SK-N-SH (cell line): ENCODE results near the gene FKBP7. TPM values are rescaled to one million over a fixed set of nuclear protein-coding genes. Genes with fewer than 3 reads are reported as not detected.

Experiments used
- CTCF ChIA-PET: fragments of 300-600, 350-600 bp; formaldehyde crosslinking; extraction: SDS; loops from one replicate; lab custom pipeline; 2021; lab: Yijun Ruan, JAX
- POLR2A ChIA-PET: fragments of 350-600 bp; sonication (Branson Sonifier 250); formaldehyde crosslinking; extraction: SDS; loops from one replicate; lab custom pipeline; 2020; ENCODE audit warnings: antibody characterized with exemption, inconsistent platforms; lab: Yijun Ruan, JAX
- DNase-seq: peaks from one replicate; pipeline ENCODE4 v3.0.0; 2012
- H2AFZ ChIP-seq: fragments of 200-600 bp; sonication (generic); 2 replicates; pipeline ENCODE4 v1.8.1; 2016; ENCODE audit warnings: antibody characterized with exemption, mild to moderate bottlenecking, low read depth
- H3F3A ChIP-seq: fragments of 200-600 bp; sonication (generic); replicated peaks from 2 replicates; pipeline ENCODE3; 2016; ENCODE audit warnings: antibody characterized with exemption, mild to moderate bottlenecking; ENCODE audit not compliant: insufficient read depth
- H3K27ac ChIP-seq, 2 experiments: fragments of 200-500 bp in 1 of 2; fragments of 200-600 bp in 1 of 2; sonication (Bioruptor generic) in 1 of 2; sonication (generic), shearing (Covaris generic) in 1 of 2; 2 replicates each; pipeline versions ENCODE4 v1.5.1 to v1.6.1; 2014 to 2016; ENCODE audit warnings: low read depth in 2 of 2, inconsistent platforms in 1 of 2, low read length in 1 of 2, mild to moderate bottlenecking in 1 of 2, mixed read lengths in 1 of 2
- H3K27me3 ChIP-seq: fragments of 200-600 bp; sonication (generic), shearing (Covaris generic); 2 replicates; pipeline ENCODE4 v1.6.1; 2016; ENCODE audit warnings: mixed run types; ENCODE audit not compliant: insufficient read depth
- H3K36me3 ChIP-seq, 2 experiments: fragments of 200-500 bp in 1 of 2; fragments of 200-600 bp in 1 of 2; sonication (Bioruptor generic) in 1 of 2; sonication (generic) in 1 of 2; replicated peaks in 1 of 2; 2 replicates each; pipeline versions ENCODE3 to v1.5.1; 2014 to 2016; ENCODE audit warnings: low read length in 1 of 2, mild to moderate bottlenecking in 1 of 2; ENCODE audit not compliant: insufficient read depth in 2 of 2, control insufficient read depth in 1 of 2
- H3K4me1 ChIP-seq, 2 experiments: fragments of 200-500 bp in 1 of 2; fragments of 200-600 bp in 1 of 2; sonication (Bioruptor generic) in 1 of 2; sonication (generic), shearing (Covaris generic) in 1 of 2; 2 replicates each; pipeline versions ENCODE4 v1.5.1 to v1.6.1; 2014 to 2016; ENCODE audit warnings: low read depth in 1 of 2, low read length in 1 of 2, mixed run types in 1 of 2; ENCODE audit not compliant: insufficient read depth in 2 of 2, control insufficient read depth in 1 of 2
- H3K4me2 ChIP-seq: fragments of 200-600 bp; sonication (generic), shearing (Covaris generic); 2 replicates; pipeline ENCODE4 v1.6.1; 2017; ENCODE audit warnings: mixed run types
- H3K4me3 ChIP-seq, 2 experiments: fragments of 200-500 bp in 1 of 2; fragments of 200-600 bp in 1 of 2; sonication (Bioruptor generic) in 1 of 2; sonication (generic), shearing (Covaris generic) in 1 of 2; 2 replicates each; pipeline versions ENCODE4 v1.5.1 to v1.8.1; 2014 to 2016; ENCODE audit warnings: low read depth in 2 of 2, inconsistent platforms in 1 of 2, low read length in 1 of 2, mild to moderate bottlenecking in 1 of 2, mixed read lengths in 1 of 2, moderate library complexity in 1 of 2
- H3K79me2 ChIP-seq: fragments of 200-600 bp; sonication (generic); 2 replicates; pipeline ENCODE4 v1.8.1; 2017; ENCODE audit warnings: mild to moderate bottlenecking; ENCODE audit not compliant: insufficient read depth
- H3K9ac ChIP-seq: fragments of 200-600 bp; sonication (generic); 2 replicates; pipeline ENCODE4 v1.6.1; 2017; ENCODE audit warnings: mixed run types
- H3K9me2 ChIP-seq: fragments of 200-600 bp; sonication (generic); 2 replicates; pipeline ENCODE4 v1.6.1; 2017; ENCODE audit warnings: mixed run types
- H3K9me3 ChIP-seq: fragments of 200-600 bp; sonication (generic); 2 replicates; pipeline ENCODE4 v1.6.1; 2017; ENCODE audit warnings: mixed run types, mild to moderate bottlenecking, moderate library complexity
- H4K20me1 ChIP-seq: fragments of 200-600 bp; sonication (generic); 2 replicates; pipeline ENCODE4 v1.6.1; 2017; ENCODE audit warnings: mild to moderate bottlenecking, mixed run types; ENCODE audit not compliant: insufficient read depth
- FOXM1 ChIP-seq: IDR thresholded peaks from 2 replicates; pipeline ENCODE4 v1.4.0; 2012; ENCODE audit warnings: low read depth, mild to moderate bottlenecking
- GATA2 ChIP-seq: sonication (generic); formaldehyde crosslinking; IDR thresholded peaks from 2 replicates; pipeline ENCODE4 v1.5.0; 2020; ENCODE audit warnings: mild to moderate bottlenecking, missing genetic modification reagents
- MAX ChIP-seq: IDR thresholded peaks from 2 replicates; pipeline ENCODE4 v1.4.0; 2012; ENCODE audit warnings: low read depth
- NFIC ChIP-seq: IDR thresholded peaks from 2 replicates; pipeline ENCODE4 v1.4.0; 2012; ENCODE audit warnings: borderline replicate concordance
- NRF1 ChIP-seq: IDR thresholded peaks from 2 replicates; pipeline ENCODE4 v1.6.1; 2012; ENCODE audit warnings: low read depth, mild to moderate bottlenecking, low read length
- PBX3 ChIP-seq: IDR thresholded peaks from 2 replicates; pipeline ENCODE4; 2012
- REST ChIP-seq: IDR thresholded peaks from 2 replicates; pipeline ENCODE4 v1.6.1; 2012; ENCODE audit warnings: mild to moderate bottlenecking, low read depth, low read length, moderate library complexity
- RXRA ChIP-seq: IDR thresholded peaks from 2 replicates; pipeline ENCODE4 v1.4.0; 2012; ENCODE audit warnings: low read depth, mild to moderate bottlenecking, borderline replicate concordance
- SIN3A ChIP-seq: IDR thresholded peaks from 2 replicates; pipeline ENCODE4 v1.6.1; 2012; ENCODE audit warnings: low read depth, mild to moderate bottlenecking, low read length, moderate library complexity, borderline replicate concordance
- TCF12 ChIP-seq: IDR thresholded peaks from 2 replicates; pipeline ENCODE4 v1.4.0; 2012
- YY1 ChIP-seq: IDR thresholded peaks from 2 replicates; pipeline ENCODE4 v1.4.0; 2012; ENCODE audit warnings: low read depth, mild to moderate bottlenecking
- WGBS: methylation state at CpG from one replicate; pipeline ENCODE4 v1.1.6; 2017; ENCODE audit warnings: low lambda C conversion rate; 5-methylcytosine and 5-hydroxymethylcytosine counted together
- polyA plus RNA-seq, 3 experiments: library from polyadenylated mRNA; depleted of rRNA; stranded (reverse); fragments of >200 nt; gene quantifications; 2 replicates each; pipeline ENCODE4 v1.2.3, GENCODE V29; 2012

The FKBP7 gene
- polyA plus RNA-seq, 1 of the 3 experiments (the other 2 are of a cell fraction), result 35.6 TPM

GRCh38 chr2:178484245-178485041 is 6.0 kb upstream of the FKBP7 start:
- WGBS, result 58% methylated on average over 6 of the region's 6 CpGs
- Histone ChIP-seq H3K4me1 (peaks cover 10 to 17% of the 10 kb centered on the region in 2 experiments; a peak in 3 of 4 replicates), H2AFZ (no peak overlapping the region), H3K9me3 (no peaks in the 10 kb centered on the region), H3K36me3 (peaks cover 11 to 12% of the 10 kb centered on the region in 2 experiments), H3K4me3 (no peak overlapping the region), H3K9me2 (no peaks in the 10 kb centered on the region), H4K20me1 (peaks cover 49% of the 10 kb centered on the region), H3K9ac (no peak overlapping the region), H3K27me3 (no peaks in the 10 kb centered on the region), H3K79me2 (peaks cover 87% of the 10 kb centered on the region), H3K4me2 (0 out of 2 replicates have a peak overlapping the region, but pooled peaks have one; percentile 15), H3K27ac (no peak overlapping the region), H3F3A (peaks cover 9% of the 10 kb centered on the region)
- no peak for TF ChIP-seq SIN3A
- TF ChIP-seq YY1, result no peak
- peak; percentile 76 for TF ChIP-seq NFIC
- no peak for TF ChIP-seq FOXM1
- no peak for TF ChIP-seq RXRA
- TF ChIP-seq TCF12, result no peak
- TF ChIP-seq GATA2 (CRISPR knock-in tag), result no peak
- peak; percentile 24; the same call in 1 of the 2 replicates for TF ChIP-seq PBX3
- TF ChIP-seq MAX, result no peak
- TF ChIP-seq NRF1, result no peak
- TF ChIP-seq REST, result no peak
- POLR2A ChIA-PET, result no interaction called here
- CTCF ChIA-PET, result no interaction called here
- DNase-seq, result no peak
